ENCODE measurements around the gene GOLGA6L4.
"Not testable (repeated sequence)": the region's sequence is repeated elsewhere in the genome, so short reads cannot be mapped to it uniquely, and the experiment has no call there.

The GOLGA6L4 gene, protein sequence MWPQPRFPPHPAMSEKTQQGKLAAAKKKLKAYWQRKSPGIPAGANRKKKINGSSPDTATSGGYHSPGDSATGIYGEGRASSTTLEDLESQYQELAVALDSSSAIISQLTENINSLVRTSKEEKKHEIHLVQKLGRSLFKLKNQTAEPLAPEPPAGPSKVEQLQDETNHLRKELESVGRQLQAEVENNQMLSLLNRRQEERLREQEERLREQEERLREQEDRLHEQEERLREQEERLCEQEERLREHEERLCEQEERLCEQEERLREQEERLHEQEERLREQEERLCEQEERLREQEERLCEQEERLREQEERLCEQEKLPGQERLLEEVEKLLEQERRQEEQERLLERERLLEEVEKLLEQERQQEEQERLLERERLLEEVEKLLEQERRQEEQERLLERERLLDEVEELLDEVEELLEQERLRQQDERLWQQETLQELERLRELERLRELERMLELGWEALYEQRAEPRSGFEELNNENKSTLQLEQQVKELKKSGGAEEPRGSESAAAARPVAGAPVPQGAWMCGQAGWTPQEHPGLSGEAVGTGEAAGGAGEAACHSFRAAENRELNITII

DNA sequence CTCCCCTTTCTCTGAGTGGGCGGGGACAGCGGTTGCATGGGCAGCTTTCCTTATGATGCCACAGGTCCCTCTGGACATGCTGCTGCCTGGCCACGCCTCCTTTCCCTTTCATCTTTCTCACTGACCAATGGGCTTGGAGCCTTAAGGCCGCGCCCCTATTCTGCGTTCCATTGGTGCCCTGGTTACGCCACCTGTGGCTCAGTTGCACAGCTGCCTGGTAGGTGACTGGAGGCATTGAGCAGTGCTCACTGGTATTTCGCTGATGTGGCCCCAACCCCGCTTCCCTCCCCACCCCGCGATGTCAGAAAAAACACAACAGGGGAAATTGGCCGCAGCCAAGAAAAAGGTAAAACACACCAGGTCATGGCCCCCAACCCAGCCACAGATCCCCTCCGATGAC, at the start of gene GOLGA6L4:
GOLGA6L4 (plus strand) TSS at position 201 of the 400 bp plus-strand sequence; CDS start at position 263, 62 bp downstream.
- DNase-seq = peak; percentile 5
- ATAC-seq = not testable (repeated sequence)

DNA sequence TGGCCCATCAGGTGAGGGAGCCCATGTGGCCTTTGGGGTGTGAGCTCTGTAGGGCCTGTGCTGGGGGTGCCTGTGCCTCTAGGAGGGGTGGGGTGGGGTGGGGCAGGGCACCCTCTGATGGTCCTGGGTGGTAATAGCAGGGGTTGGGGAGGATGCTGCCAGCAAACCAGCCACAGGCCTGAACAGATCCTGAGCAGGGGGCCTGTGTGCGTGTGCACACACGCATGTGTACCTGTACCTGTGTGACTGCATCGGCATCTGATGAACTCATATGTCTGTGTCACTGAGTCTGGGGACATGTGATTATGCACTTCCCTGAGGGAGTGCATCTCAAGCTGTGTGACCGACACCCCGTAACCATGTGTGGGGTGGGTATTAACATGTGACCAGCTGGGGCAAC, 42.6 kb upstream of the GOLGA6L4 start:
- not testable (repeated sequence) for DNase-seq, ATAC-seq

DNA sequence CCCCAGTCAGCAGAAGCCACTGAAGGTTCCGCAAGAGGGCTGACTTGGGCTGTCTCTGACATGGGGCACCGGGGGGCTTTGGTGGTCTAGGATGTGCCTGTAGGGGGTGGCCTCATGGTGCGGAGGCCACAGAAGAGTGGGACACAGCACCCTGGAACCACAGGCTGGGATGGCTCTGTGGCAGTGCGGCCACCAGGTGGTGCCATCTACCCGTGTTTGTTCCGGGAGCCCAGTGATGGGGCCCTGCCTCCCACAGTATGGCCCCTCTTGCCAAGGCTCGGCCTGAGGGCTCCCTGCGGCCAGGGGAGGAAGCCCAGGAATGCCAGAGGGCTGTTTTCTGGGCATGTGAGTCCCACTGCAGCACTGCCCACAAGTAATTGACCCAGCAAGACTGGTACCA, 40.0 kb upstream of the GOLGA6L4 start:
- DNase-seq = not testable (repeated sequence)

DNA sequence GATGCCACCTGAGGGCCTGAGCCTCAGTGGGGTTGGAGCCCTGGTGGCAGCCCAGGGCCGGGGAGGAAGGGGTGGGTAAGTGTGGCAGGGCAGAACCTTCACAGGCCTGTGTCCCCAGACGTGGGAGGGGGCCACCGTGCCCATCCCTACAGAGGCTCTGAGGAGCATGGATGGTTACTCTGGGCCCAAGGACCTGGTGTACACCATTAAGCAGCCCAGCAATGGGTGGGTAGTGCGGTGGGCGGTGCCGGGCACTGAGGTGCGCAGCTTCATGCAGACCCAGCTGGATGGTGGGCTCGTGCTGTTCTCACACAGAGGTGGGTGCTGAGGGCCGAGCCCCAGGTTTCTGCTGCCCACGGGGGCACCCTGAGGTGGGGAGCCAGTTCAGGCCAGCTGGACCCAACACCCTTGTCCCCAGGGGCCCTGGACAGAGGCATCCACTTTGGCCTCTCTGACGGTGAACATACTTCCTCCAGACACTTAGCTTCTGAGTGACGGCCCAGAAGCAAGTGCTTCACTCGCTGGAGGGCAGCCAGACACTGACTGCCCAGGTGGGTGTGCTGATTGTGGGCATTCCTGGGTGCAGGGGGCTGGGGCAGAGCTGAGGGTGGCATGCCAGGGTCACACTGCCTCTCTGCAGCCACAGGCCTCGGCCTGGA, 38.9 kb upstream of the GOLGA6L4 start:
- DNase-seq, ATAC-seq: not testable (repeated sequence)

More for the DNA sequence above, 40.0 kb upstream of the GOLGA6L4 start:
- ATAC-seq = peak; percentile 93

DNA sequence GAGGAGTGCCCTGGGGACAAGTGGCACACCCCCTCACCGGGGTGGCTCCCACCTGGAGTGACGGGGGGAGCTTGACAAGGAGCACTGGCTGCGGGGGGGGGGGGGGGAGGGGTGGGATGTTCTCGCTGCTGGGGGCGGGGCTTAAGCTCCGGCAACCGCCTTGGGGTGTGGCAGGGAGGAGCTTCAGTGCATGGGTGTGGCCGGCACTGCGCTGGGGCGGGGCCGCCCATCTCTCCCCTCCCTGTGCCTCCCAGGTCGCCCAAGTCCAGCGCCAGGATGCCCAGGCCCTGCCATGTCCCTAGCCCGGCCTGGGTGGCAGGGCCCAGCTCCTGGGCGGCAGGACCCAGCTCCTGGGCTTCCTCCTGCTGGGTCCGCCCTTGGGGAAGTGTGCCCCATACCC, 35.7 kb upstream of the GOLGA6L4 start:
- DNase-seq, ATAC-seq: not testable (repeated sequence)

DNA sequence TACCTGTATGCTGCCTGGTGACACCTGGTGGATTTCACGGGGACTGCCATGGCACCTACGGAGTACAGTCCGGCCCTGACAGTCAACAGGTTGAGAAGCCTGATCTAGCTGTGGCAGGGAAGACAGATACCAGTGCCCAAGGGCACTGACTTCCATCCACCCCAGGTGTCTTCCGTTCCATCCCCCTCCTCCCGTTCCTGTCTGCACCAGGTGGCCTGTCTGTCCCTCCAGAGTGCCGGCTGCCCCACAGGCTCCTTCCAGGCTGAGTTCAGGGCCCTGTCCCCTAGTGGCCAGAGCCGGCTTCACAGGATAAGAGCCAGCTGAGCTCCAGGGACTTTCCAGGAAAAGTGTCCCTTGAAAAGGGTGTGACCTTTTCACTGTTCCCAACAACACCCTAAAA, 10.9 kb downstream of the GOLGA6L4 start:
- ATAC-seq, DNase-seq: not testable (repeated sequence)

Measured in stimulated activated naive CD8-positive, alpha-beta T cell treated with anti-CD3 and anti-CD28 coated beads, Interleukin-15, Interleukin-2, amounts not matched to agents 100 U/mL and 50 U/mL, for 24 hours (primary cell).